Measurements from ENCODE around the gene PPFIA3. TPM values are rescaled to one million over a fixed set of nuclear protein-coding genes. Genes with fewer than 3 reads are reported as not detected.

Gene PPFIA3
- total and polyA plus RNA-seq, 2 donors (not counting 1 experiment from before 2014, with no cell fraction given) = 2.1 to 3.4 TPM

DNA sequence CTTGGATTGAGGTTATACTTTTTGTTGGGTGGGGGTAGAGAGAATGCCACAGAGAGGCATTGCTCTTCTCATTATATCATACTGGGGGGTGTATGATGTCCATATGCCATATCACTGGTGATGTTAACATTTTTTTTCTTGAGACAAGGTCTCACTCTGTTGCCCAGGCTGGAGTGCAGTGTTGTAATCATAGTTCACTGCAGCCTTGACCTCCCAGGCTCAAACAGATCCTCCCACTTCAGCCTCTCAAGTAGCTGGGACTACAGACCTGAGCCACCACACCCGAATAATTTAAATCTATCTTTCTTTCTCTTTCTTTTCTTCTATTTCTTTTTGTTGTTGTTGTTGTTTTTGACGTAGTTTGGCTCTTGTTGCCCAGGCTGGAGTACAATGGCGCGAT is 39.0 kb upstream of the PPFIA3 start:
- intact Hi-C loops (cut with micrococcal nuclease) = loop anchor here (10.0 kb wide), 1 partner anchor 296 kb away; no protein-coding TSS in a partner anchor
- H3K27ac Mint-ChIP-seq = no peak overlapping the region
- no peak overlapping the region for H3K27ac ChIP-seq (ENCODE audit: low read length in 2 of 2)
- no peaks in the 10 kb centered on the region for H3K36me3 ChIP-seq (replicated peaks in 1 of 2; ENCODE audit: control extremely low read depth in 1 of 2, control insufficient read depth in 1 of 2, extremely low read depth in 1 of 2, insufficient read depth in 2 of 2, low read length in 1 of 2)
- DNase-seq (no peak), ATAC-seq (ENCODE audit: low read depth) (no peak)
- peaks cover 11% of the 10 kb centered on the region for H3K27me3 Mint-ChIP-seq
- no peak overlapping the region for H3K4me3 Mint-ChIP-seq
- H2AFZ ChIP-seq (ENCODE audit: insufficient read depth, low read depth, low read length, poor library complexity, severe bottlenecking) = no peak overlapping the region
- no peak overlapping the region for H3K9ac ChIP-seq (ENCODE audit: low read length)
- H3K9me3 ChIP-seq (ENCODE audit: control extremely low read depth in 1 of 3, control insufficient read depth in 2 of 3, insufficient read depth in 1 of 3, low read length in 2 of 3) = peaks cover 0 to 4% (median 0%) of the 10 kb centered on the region in 3 donors
- no peak overlapping the region for H3K4me3 ChIP-seq (ENCODE audit: control extremely low read depth in 1 of 5, extremely low read depth in 1 of 5, insufficient read depth in 1 of 5, low read depth in 2 of 5, low read length in 4 of 5)
- peaks cover 10% of the 10 kb centered on the region for H3K4me1 Mint-ChIP-seq
- peaks cover 0 to 8% (median 0%) of the 10 kb centered on the region in 4 experiments for H3K27me3 ChIP-seq (replicated peaks in 1 of 4; ENCODE audit: control extremely low read depth in 1 of 4, control insufficient read depth in 3 of 4, insufficient read depth in 4 of 4, low read length in 3 of 4)
- peaks cover 1% of the 10 kb centered on the region for H4K20me1 ChIP-seq (ENCODE audit: control insufficient read depth, insufficient read depth, low read length, poor library complexity, severe bottlenecking)
- no peak overlapping the region for H3K4me2 ChIP-seq (replicated peaks; ENCODE audit: low read depth, low read length, poor library complexity, severe bottlenecking)
- WGBS (ENCODE audit: insufficient coverage) = no CpG with 5 or more reads among the region's 4 CpGs
- CTCF ChIA-PET = no interaction called here
- H3K79me2 ChIP-seq (ENCODE audit: control insufficient read depth, insufficient read depth, low read length) = peaks cover under 1% of the 10 kb centered on the region
- no peak for TF ChIP-seq EZH2 (IDR thresholded peaks at IDR 0.05; ENCODE audit: borderline replicate concordance, insufficient read depth, low read depth, low read length, poor library complexity, severe bottlenecking)
- TF ChIP-seq, protein P1, sequence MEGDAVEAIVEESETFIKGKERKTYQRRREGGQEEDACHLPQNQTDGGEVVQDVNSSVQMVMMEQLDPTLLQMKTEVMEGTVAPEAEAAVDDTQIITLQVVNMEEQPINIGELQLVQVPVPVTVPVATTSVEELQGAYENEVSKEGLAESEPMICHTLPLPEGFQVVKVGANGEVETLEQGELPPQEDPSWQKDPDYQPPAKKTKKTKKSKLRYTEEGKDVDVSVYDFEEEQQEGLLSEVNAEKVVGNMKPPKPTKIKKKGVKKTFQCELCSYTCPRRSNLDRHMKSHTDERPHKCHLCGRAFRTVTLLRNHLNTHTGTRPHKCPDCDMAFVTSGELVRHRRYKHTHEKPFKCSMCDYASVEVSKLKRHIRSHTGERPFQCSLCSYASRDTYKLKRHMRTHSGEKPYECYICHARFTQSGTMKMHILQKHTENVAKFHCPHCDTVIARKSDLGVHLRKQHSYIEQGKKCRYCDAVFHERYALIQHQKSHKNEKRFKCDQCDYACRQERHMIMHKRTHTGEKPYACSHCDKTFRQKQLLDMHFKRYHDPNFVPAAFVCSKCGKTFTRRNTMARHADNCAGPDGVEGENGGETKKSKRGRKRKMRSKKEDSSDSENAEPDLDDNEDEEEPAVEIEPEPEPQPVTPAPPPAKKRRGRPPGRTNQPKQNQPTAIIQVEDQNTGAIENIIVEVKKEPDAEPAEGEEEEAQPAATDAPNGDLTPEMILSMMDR (IDR thresholded peaks at IDR 0.05) = no peak
- no peaks in the 10 kb centered on the region for H3K9me3 Mint-ChIP-seq (ENCODE audit: insufficient read depth)
- POLR2A ChIA-PET = no interaction called here
- peaks cover 4 to 8% of the 10 kb centered on the region in 2 donors for H3K4me1 ChIP-seq (ENCODE audit: control insufficient read depth in 2 of 2, insufficient read depth in 2 of 2, low read length in 2 of 2)

DNA sequence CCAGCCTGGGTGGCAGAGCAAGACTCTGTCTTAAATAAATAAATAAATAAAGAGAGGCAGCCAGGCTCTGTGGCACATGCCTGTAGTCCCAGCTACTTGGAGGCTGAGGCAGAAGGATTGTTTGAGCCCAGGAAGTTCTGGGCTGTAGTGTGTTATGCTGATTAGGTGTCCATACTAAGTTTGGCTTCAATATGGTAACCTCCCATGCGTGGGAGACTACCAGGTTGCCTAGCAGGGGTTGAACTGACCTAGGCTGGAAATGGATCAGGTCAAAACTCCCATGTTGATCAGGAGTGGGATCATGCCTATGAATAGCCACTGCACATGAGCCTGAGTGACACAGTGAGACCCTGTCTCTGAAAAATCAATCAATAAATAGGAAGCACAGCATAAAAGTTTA is 38.1 kb upstream of the PPFIA3 start:
- TF ChIP-seq, protein P1 (IDR thresholded peaks at IDR 0.05) = no peak
- TF ChIP-seq EZH2 (IDR thresholded peaks at IDR 0.05; ENCODE audit: borderline replicate concordance, insufficient read depth, low read depth, low read length, poor library complexity, severe bottlenecking) = no peak
- CTCF ChIA-PET = interaction anchor here (1.8 kb wide), 1 partner anchor 118 kb away, joined by 4 read pairs; no protein-coding TSS in a partner anchor
- H3K27ac Mint-ChIP-seq = no peak overlapping the region

More for the DNA sequence above, 38.1 kb upstream of the PPFIA3 start:
- intact Hi-C loops (cut with micrococcal nuclease) = loop anchor here (10.0 kb wide), 1 partner anchor 296 kb away; no protein-coding TSS in a partner anchor
- 71% methylated on average over 1 of the region's 1 CpG for WGBS (ENCODE audit: insufficient coverage)
- ATAC-seq (ENCODE audit: low read depth) = no peak
- H3K9ac ChIP-seq (ENCODE audit: low read length) = no peak overlapping the region
- H3K27me3 ChIP-seq (replicated peaks in 1 of 4; ENCODE audit: control extremely low read depth in 1 of 4, control insufficient read depth in 3 of 4, insufficient read depth in 4 of 4, low read length in 3 of 4) = peaks cover 0 to 5% (median 0%) of the 10 kb centered on the region in 4 experiments
- DNase-seq = no peak
- H3K4me1 Mint-ChIP-seq = peaks cover 14% of the 10 kb centered on the region
- POLR2A ChIA-PET = no interaction called here
- H3K9me3 ChIP-seq (ENCODE audit: control extremely low read depth in 1 of 3, control insufficient read depth in 2 of 3, insufficient read depth in 1 of 3, low read length in 2 of 3) = peaks cover 0 to 4% (median 0%) of the 10 kb centered on the region in 3 donors
- H3K27me3 Mint-ChIP-seq = peaks cover 6% of the 10 kb centered on the region
- peaks cover 7 to 13% of the 10 kb centered on the region in 2 donors for H3K4me1 ChIP-seq (ENCODE audit: control insufficient read depth in 2 of 2, insufficient read depth in 2 of 2, low read length in 2 of 2)
- H3K27ac ChIP-seq (ENCODE audit: low read length in 2 of 2) = no peak overlapping the region
- H3K9me3 Mint-ChIP-seq (ENCODE audit: insufficient read depth) = no peaks in the 10 kb centered on the region
- no peak overlapping the region for H2AFZ ChIP-seq (ENCODE audit: insufficient read depth, low read depth, low read length, poor library complexity, severe bottlenecking)
- H4K20me1 ChIP-seq (ENCODE audit: control insufficient read depth, insufficient read depth, low read length, poor library complexity, severe bottlenecking) = peaks cover 10% of the 10 kb centered on the region
- H3K4me3 Mint-ChIP-seq = no peak overlapping the region
- peaks cover 0 to 3% of the 10 kb centered on the region in 2 experiments for H3K36me3 ChIP-seq (replicated peaks in 1 of 2; ENCODE audit: control extremely low read depth in 1 of 2, control insufficient read depth in 1 of 2, extremely low read depth in 1 of 2, insufficient read depth in 2 of 2, low read length in 1 of 2)
- peaks cover 10% of the 10 kb centered on the region for H3K79me2 ChIP-seq (ENCODE audit: control insufficient read depth, insufficient read depth, low read length)
- no peak overlapping the region for H3K4me2 ChIP-seq (replicated peaks; ENCODE audit: low read depth, low read length, poor library complexity, severe bottlenecking)
- H3K4me3 ChIP-seq (ENCODE audit: control extremely low read depth in 1 of 5, extremely low read depth in 1 of 5, insufficient read depth in 1 of 5, low read depth in 2 of 5, low read length in 4 of 5) = no peak overlapping the region
